ENCODE results near the gene NPR1. TPM values are rescaled to one million over a fixed set of nuclear protein-coding genes. Genes with fewer than 3 reads are reported as not detected.
A peak's percentile ranks its signal among the peaks of the same experiment; 100 is the strongest.

Gene NPR1
- 0.25 TPM in 1 of 2 replicates, not detected in the other for total RNA-seq (2014; rRNA removed; shearing (Covaris generic))
- 0.09 and 0.19 TPM in 2 replicates for polyA plus RNA-seq (2016; fragmentation: Nextera tagmentation; extraction: Ambion mirVana)

GRCh38 chr1:153678519-153679336, at the start of gene NPR1:
NPR1 (plus strand) TSS chr1:153678688; CDS start chr1:153679109, 421 bp downstream.
- Histone ChIP-seq H3K27me3 (replicated peaks; ENCODE audit: insufficient read depth) (peaks cover 7% of the 10 kb centered on the region; the same call in 1 of the 2 replicates), H2AFZ (peak within 1 kb of the TSS; percentile 77), H3K9me3 (ENCODE audit: low read depth) (no peaks in the 10 kb centered on the region), H3K27ac (no peak within 1 kb of the TSS), H3K36me3 (ENCODE audit: low read depth) (no peaks in the 10 kb centered on the region), H3K4me1 (ENCODE audit: insufficient read depth) (no peaks in the 10 kb centered on the region), H3K4me2 (ENCODE audit: unreplicated experiment) (peak within 1 kb of the TSS; percentile 56), H3K79me2 (ENCODE audit: insufficient read depth) (no peaks in the 10 kb centered on the region), H3F3A (ENCODE audit: insufficient read depth) (no peaks in the 10 kb centered on the region), H4K20me1 (ENCODE audit: insufficient read depth) (no peaks in the 10 kb centered on the region), H3K4me3 (peak within 1 kb of the TSS; percentile 57), H3K9me2 (ENCODE audit: insufficient read depth) (no peaks in the 10 kb centered on the region), H3K9ac (no peak within 1 kb of the TSS)
- DNase-seq, result peak; percentile 74
- TF ChIP-seq EZH2phosphoT487 (IDR thresholded peaks at IDR 0.05; ENCODE audit: insufficient read depth, low read depth) (no peak), EZH2 (IDR thresholded peaks at IDR 0.05; ENCODE audit: insufficient read depth, poor library complexity, severe bottlenecking) (no peak)
- 1 to 2% methylated on average over 51 to 70 of the region's 78 CpGs for WGBS, 2 experiments (ENCODE audit: low coverage in 1 of 2, low lambda C conversion rate in 2 of 2, missing lambda C conversion rate in 2 of 2)
- in situ Hi-C loops (cut with MboI), result loop anchor here (5.0 kb wide), 1 partner anchor 309 kb away; the partner anchor contains the start of gene RAB13

DNA sequence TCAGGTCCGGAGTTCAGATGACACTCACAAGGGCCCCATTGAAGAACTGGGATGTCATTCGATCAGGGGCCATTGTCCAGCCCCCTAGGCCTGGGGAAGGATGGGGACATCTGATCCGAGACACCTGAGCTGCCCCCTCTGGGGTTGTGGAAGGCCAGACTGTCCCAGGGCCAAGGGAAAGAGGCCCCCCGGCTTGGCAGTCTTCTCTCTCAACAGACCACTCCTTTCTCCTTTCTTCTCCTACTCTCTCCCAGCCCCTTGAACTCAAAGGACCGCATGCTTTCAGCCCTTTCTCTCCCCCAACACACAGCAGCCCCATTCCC, 49.2 kb upstream of the NPR1 start:
- H3K4me1 ChIP-seq (ENCODE audit: insufficient read depth), result peaks cover 24% of the 10 kb centered on the region
- 68 to 79% methylated on average over 5 of the region's 5 CpGs for WGBS, 2 experiments (ENCODE audit: low coverage in 1 of 2, low lambda C conversion rate in 2 of 2, missing lambda C conversion rate in 2 of 2)
- no peak overlapping the region for H3K4me3 ChIP-seq
- TF ChIP-seq EZH2phosphoT487 (IDR thresholded peaks at IDR 0.05; ENCODE audit: insufficient read depth, low read depth), result no peak
- no peak for TF ChIP-seq EZH2 (IDR thresholded peaks at IDR 0.05; ENCODE audit: insufficient read depth, poor library complexity, severe bottlenecking)
- H3K27ac ChIP-seq, result no peak overlapping the region
- no peaks in the 10 kb centered on the region for H3K9me2 ChIP-seq (ENCODE audit: insufficient read depth)
- in situ Hi-C loops (cut with MboI), result no loop called here
- DNase-seq, result no peak
- peaks cover 28% of the 10 kb centered on the region for H3K79me2 ChIP-seq (ENCODE audit: insufficient read depth)
- no peaks in the 10 kb centered on the region for H4K20me1 ChIP-seq (ENCODE audit: insufficient read depth)
- no peak overlapping the region for H3K9ac ChIP-seq
- H3F3A ChIP-seq (ENCODE audit: insufficient read depth), result peaks cover 11% of the 10 kb centered on the region
- H3K36me3 ChIP-seq (ENCODE audit: low read depth), result peaks cover 12% of the 10 kb centered on the region; the same call in 1 of the 2 replicates
- H3K4me2 ChIP-seq (ENCODE audit: unreplicated experiment), result no peak overlapping the region
- no peak overlapping the region for H2AFZ ChIP-seq
- H3K9me3 ChIP-seq (ENCODE audit: low read depth), result no peaks in the 10 kb centered on the region
- H3K27me3 ChIP-seq (replicated peaks; ENCODE audit: insufficient read depth), result no peaks in the 10 kb centered on the region

- in situ Hi-C loops (cut with MboI), result no loop called here
- H3K79me2 ChIP-seq (ENCODE audit: insufficient read depth), result peaks cover 28% of the 10 kb centered on the region
- H3K9me3 ChIP-seq (ENCODE audit: low read depth), result no peaks in the 10 kb centered on the region
- H2AFZ ChIP-seq, result no peak overlapping the region
- H3K27ac ChIP-seq, result no peak overlapping the region
- no peaks in the 10 kb centered on the region for H4K20me1 ChIP-seq (ENCODE audit: insufficient read depth)
- 0 out of 2 replicates have a peak, but pooled peaks cover 6% of the 10 kb centered on the region for H3K36me3 ChIP-seq (ENCODE audit: low read depth)
- H3K4me2 ChIP-seq (ENCODE audit: unreplicated experiment), result no peak overlapping the region
- 90 to 100% methylated on average over 1 of the region's 1 CpG for WGBS, 2 experiments (ENCODE audit: low coverage in 1 of 2, low lambda C conversion rate in 2 of 2, missing lambda C conversion rate in 2 of 2)
- no peak for TF ChIP-seq EZH2 (IDR thresholded peaks at IDR 0.05; ENCODE audit: insufficient read depth, poor library complexity, severe bottlenecking)
- TF ChIP-seq EZH2phosphoT487 (IDR thresholded peaks at IDR 0.05; ENCODE audit: insufficient read depth, low read depth), result no peak
- peak; percentile 22 for DNase-seq
- H3K4me3 ChIP-seq, result no peak overlapping the region
- peaks cover 17% of the 10 kb centered on the region; the same call in 1 of the 2 replicates for H3K4me1 ChIP-seq (ENCODE audit: insufficient read depth)
- H3K9me2 ChIP-seq (ENCODE audit: insufficient read depth), result no peaks in the 10 kb centered on the region
- no peak overlapping the region for H3K9ac ChIP-seq
- no peaks in the 10 kb centered on the region for H3K27me3 ChIP-seq (replicated peaks; ENCODE audit: insufficient read depth)
- H3F3A ChIP-seq (ENCODE audit: insufficient read depth), result peaks cover 9% of the 10 kb centered on the region; the same call in 1 of the 2 replicates
These were observed 48.5 kb upstream of the NPR1 start for GRCh38 chr1:153629971-153630370.

DNA sequence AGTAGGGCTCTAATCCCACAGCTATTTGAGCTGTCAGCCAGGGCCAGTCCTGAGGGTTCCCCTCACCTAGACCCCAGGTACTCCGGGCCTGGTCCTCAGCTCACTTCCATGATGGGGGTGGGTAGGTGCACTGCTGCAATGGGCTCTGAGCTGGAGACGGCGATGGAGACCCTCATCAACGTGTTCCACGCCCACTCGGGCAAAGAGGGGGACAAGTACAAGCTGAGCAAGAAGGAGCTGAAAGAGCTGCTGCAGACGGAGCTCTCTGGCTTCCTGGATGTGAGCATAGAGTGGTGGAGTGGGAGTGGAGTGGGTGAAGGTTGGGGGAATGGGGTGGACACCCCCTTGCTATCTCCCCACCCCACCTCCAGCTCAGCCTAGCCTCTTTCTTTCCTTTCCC, 48.1 kb upstream of the NPR1 start:
- Histone ChIP-seq H3K27ac (no peak overlapping the region), H3K27me3 (replicated peaks; ENCODE audit: insufficient read depth) (no peaks in the 10 kb centered on the region), H3K9ac (no peak overlapping the region), H4K20me1 (ENCODE audit: insufficient read depth) (no peaks in the 10 kb centered on the region), H3K4me3 (no peak overlapping the region), H3K9me2 (ENCODE audit: insufficient read depth) (no peaks in the 10 kb centered on the region), H3K9me3 (ENCODE audit: low read depth) (no peaks in the 10 kb centered on the region), H3K4me2 (ENCODE audit: unreplicated experiment) (no peak overlapping the region), H3K79me2 (ENCODE audit: insufficient read depth) (peaks cover 28% of the 10 kb centered on the region), H3K36me3 (ENCODE audit: low read depth) (0 out of 2 replicates have a peak, but pooled peaks cover 2% of the 10 kb centered on the region), H3K4me1 (ENCODE audit: insufficient read depth) (peaks cover 17% of the 10 kb centered on the region; the same call in 1 of the 2 replicates), H2AFZ (no peak overlapping the region), H3F3A (ENCODE audit: insufficient read depth) (peaks cover 9% of the 10 kb centered on the region; the same call in 1 of the 2 replicates)
- in situ Hi-C loops (cut with MboI), result no loop called here
- no peak for TF ChIP-seq EZH2phosphoT487 (IDR thresholded peaks at IDR 0.05; ENCODE audit: insufficient read depth, low read depth)
- no peak for TF ChIP-seq EZH2 (IDR thresholded peaks at IDR 0.05; ENCODE audit: insufficient read depth, poor library complexity, severe bottlenecking)
- no peak for DNase-seq
- 80 to 93% methylated on average over 7 of the region's 7 CpGs for WGBS, 2 experiments (ENCODE audit: low coverage in 1 of 2, low lambda C conversion rate in 2 of 2, missing lambda C conversion rate in 2 of 2)
